Measurements from ENCODE around the gene KCNT2. TPM values are rescaled to one million over a fixed set of nuclear protein-coding genes. Genes with fewer than 3 reads are reported as not detected.

KCNT2 gene
- total and polyA plus RNA-seq, 8 donors, result 2.7 to 6.8 (median 5.1) TPM

DNA sequence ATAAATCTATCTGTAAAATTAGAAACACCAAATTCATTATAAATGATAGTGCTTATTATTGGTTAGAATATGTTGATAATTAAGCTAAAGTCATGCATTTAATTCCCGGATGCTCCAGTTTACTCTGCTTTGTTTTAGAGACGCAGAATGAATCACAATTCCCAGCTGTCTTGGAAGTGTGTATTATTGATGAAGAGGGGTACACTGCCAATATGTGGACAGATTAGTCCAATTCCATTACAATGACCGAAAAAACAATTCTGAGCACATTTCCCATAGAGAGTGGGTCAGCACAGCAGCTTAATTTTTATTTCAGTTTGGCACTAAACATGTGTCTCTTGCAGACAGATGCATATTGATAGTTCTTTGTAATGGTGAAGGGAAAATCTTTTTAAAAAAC lies 146.7 kb downstream of the KCNT2 start:
- H3K4me1 ChIP-seq, result no peaks in the 10 kb centered on the region
- no peaks in the 10 kb centered on the region for H3K9me3 ChIP-seq
- no peaks in the 10 kb centered on the region for H3K27me3 ChIP-seq

DNA sequence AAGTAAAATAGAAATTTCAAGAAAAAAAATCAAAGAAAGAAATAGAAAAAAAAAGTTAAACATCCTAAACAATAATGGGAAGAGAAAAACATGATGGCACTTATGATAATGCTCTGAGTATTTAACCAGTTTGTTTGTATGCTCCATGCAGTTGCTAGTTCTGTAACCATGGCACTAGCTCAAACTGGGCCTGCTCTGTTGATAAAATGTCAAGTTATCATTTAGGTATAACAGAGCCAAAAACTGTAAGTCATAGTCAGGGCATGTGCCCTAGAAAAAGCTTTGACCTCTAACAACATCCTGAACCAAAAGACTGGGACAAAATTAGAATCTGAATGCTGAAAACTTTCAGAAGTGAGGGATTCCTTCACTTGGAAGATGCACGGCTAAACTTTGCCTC lies 148.9 kb downstream of the KCNT2 start:
- Histone ChIP-seq H3K27ac (no peak overlapping the region), H3K27me3 (no peaks in the 10 kb centered on the region), H3K4me3 (no peak overlapping the region), H3K36me3 (no peaks in the 10 kb centered on the region), H3K4me1 (no peaks in the 10 kb centered on the region), H3K9me3 (no peaks in the 10 kb centered on the region)
- ATAC-seq, result no peak
- intact Hi-C loops (cut with DNase I), result no loop called here
- no peak for DNase-seq
- TF ChIP-seq, protein P1, sequence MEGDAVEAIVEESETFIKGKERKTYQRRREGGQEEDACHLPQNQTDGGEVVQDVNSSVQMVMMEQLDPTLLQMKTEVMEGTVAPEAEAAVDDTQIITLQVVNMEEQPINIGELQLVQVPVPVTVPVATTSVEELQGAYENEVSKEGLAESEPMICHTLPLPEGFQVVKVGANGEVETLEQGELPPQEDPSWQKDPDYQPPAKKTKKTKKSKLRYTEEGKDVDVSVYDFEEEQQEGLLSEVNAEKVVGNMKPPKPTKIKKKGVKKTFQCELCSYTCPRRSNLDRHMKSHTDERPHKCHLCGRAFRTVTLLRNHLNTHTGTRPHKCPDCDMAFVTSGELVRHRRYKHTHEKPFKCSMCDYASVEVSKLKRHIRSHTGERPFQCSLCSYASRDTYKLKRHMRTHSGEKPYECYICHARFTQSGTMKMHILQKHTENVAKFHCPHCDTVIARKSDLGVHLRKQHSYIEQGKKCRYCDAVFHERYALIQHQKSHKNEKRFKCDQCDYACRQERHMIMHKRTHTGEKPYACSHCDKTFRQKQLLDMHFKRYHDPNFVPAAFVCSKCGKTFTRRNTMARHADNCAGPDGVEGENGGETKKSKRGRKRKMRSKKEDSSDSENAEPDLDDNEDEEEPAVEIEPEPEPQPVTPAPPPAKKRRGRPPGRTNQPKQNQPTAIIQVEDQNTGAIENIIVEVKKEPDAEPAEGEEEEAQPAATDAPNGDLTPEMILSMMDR (IDR thresholded peaks at IDR 0.05), result no peak

More for the DNA sequence above, 146.7 kb downstream of the KCNT2 start:
- intact Hi-C loops (cut with DNase I), result no loop called here
- ATAC-seq (no peak), DNase-seq (no peak)
- H3K36me3 ChIP-seq, result no peaks in the 10 kb centered on the region
- TF ChIP-seq, protein P1 (IDR thresholded peaks at IDR 0.05), result no peak
- H3K4me3 ChIP-seq, result no peak overlapping the region
- peak overlapping the region in 1 of 2 donors; percentile 28 for H3K27ac ChIP-seq

DNA sequence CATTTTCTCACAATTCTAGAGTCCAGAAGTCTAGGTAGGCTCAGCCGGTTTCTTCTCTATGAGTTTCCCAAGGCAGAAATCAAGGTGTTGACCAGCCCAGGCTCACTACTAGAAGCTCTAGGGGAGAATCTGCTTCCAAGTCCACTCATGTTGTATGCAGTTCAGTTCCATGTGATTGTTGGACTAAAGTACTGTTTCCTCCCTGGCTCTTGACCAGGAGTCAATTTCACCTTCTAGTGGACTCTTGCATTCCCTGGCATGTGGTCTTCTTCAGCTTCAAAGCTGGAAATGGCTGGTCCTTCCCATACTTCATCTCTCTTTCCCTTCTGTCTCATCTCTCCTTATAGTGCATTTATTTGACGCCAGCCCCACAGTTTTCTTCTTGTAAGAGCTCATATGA lies 153.4 kb downstream of the KCNT2 start:
- no peaks in the 10 kb centered on the region for H3K27me3 ChIP-seq
- no peaks in the 10 kb centered on the region for H3K4me1 ChIP-seq
- intact Hi-C loops (cut with DNase I), result no loop called here
- no peak overlapping the region for H3K4me3 ChIP-seq
- no peaks in the 10 kb centered on the region for H3K36me3 ChIP-seq
- H3K27ac ChIP-seq, result no peak overlapping the region
- ATAC-seq (no peak), DNase-seq (no peak)
- TF ChIP-seq, protein P1 (IDR thresholded peaks at IDR 0.05), result no peak
- H3K9me3 ChIP-seq, result no peaks in the 10 kb centered on the region

- DNase-seq (no peak), ATAC-seq (no peak)
- TF ChIP-seq, protein P1 (IDR thresholded peaks at IDR 0.05), result no peak
- Histone ChIP-seq H3K9me3 (no peaks in the 10 kb centered on the region), H3K36me3 (no peaks in the 10 kb centered on the region), H3K4me1 (no peaks in the 10 kb centered on the region), H3K4me3 (no peak overlapping the region), H3K27ac (no peak overlapping the region), H3K27me3 (no peaks in the 10 kb centered on the region)
- intact Hi-C loops (cut with DNase I), result no loop called here
These were observed 157.1 kb downstream of the KCNT2 start for GRCh38 chr1:196451103-196451502.

GRCh38 chr1:196450143-196451095 lies 157.8 kb downstream of the KCNT2 start:
- ATAC-seq (peak; percentile 57), DNase-seq (no peak)
- no peaks in the 10 kb centered on the region for H3K36me3 ChIP-seq
- no peak overlapping the region for H3K4me3 ChIP-seq
- no peaks in the 10 kb centered on the region for H3K9me3 ChIP-seq
- no peaks in the 10 kb centered on the region for H3K27me3 ChIP-seq
- intact Hi-C loops (cut with DNase I), result no loop called here
- H3K4me1 ChIP-seq, result no peaks in the 10 kb centered on the region
- TF ChIP-seq, protein P1 (IDR thresholded peaks at IDR 0.05), result no peak
- no peak overlapping the region for H3K27ac ChIP-seq

Data from left lung (tissue), 10 donors.